ENCODE results near the gene BCL2L15. TPM values are rescaled to one million over a fixed set of nuclear protein-coding genes. Genes with fewer than 3 reads are reported as not detected.

BCL2L15 gene
- total and polyA plus RNA-seq, 4 donors, result 0.04 to 0.70 (median 0.11) TPM

DNA sequence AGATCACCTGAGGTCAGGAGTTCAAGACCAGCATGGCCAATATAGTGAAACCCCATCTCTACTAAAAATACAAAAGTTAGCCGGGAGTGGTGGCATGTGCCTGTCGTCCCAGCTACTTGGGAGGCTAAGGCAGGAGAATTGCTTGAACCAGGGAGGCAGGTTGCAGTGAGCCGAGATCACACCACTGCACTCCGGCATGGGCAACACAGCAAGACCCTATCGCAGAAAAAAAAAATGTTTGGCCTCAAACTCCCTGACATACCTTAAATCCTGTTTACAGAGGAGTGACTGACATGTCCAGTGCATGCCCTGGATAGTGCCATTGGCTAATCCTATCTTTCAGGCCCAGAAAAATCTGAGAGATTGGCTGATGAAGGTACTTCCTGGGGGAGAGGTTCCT lies 29.6 kb upstream of the BCL2L15 start:
- Histone ChIP-seq H3K9me3 (ENCODE audit: control insufficient read depth in 4 of 4, low read length in 3 of 4) (no peaks in the 10 kb centered on the region), H3K27me3 (ENCODE audit: control insufficient read depth in 4 of 4, insufficient read depth in 4 of 4, low read length in 3 of 4) (no peaks in the 10 kb centered on the region), H3K9ac (ENCODE audit: low read depth in 1 of 2, low read length in 2 of 2) (no peak overlapping the region), H3K27ac (ENCODE audit: low read depth in 1 of 2, low read length in 2 of 2) (no peak overlapping the region), H3K4me1 (ENCODE audit: control insufficient read depth in 4 of 4, insufficient read depth in 4 of 4, low read length in 3 of 4) (no peaks in the 10 kb centered on the region), H3K36me3 (ENCODE audit: control insufficient read depth in 4 of 4, insufficient read depth in 3 of 4, low read depth in 1 of 4, low read length in 3 of 4) (peaks cover 0 to under 1% (median 0%) of the 10 kb centered on the region in 4 donors), H3K4me3 (ENCODE audit: low read depth in 1 of 3, low read length in 3 of 3) (no peak overlapping the region)
- TF ChIP-seq EGR1 (IDR thresholded peaks at IDR 0.05; ENCODE audit: low read depth in 2 of 2) (no peak), JUND (IDR thresholded peaks at IDR 0.05) (no peak), CTCF (IDR thresholded peaks at IDR 0.05; ENCODE audit: low read depth, low read length, missing input control) (no peak), ZBTB33 (IDR thresholded peaks at IDR 0.05) (no peak), RXRA (IDR thresholded peaks at IDR 0.05) (no peak), YY1 (IDR thresholded peaks at IDR 0.05) (no peak), FOXA1 (IDR thresholded peaks at IDR 0.05) (no peak), GABPA (IDR thresholded peaks at IDR 0.05 in 1 of 2, conservative IDR thresholded peaks at IDR 0.05 in 1 of 2) (no peak), RAD21 (IDR thresholded peaks at IDR 0.05) (no peak), FOXA2 (IDR thresholded peaks at IDR 0.05) (no peak), TAF1 (conservative IDR thresholded peaks at IDR 0.05) (no peak), NR2F2 (IDR thresholded peaks at IDR 0.05) (no peak), SP1 (IDR thresholded peaks at IDR 0.05) (no peak), HNF4A (conservative IDR thresholded peaks at IDR 0.05) (no peak)
- TF ChIP-seq, protein P1, sequence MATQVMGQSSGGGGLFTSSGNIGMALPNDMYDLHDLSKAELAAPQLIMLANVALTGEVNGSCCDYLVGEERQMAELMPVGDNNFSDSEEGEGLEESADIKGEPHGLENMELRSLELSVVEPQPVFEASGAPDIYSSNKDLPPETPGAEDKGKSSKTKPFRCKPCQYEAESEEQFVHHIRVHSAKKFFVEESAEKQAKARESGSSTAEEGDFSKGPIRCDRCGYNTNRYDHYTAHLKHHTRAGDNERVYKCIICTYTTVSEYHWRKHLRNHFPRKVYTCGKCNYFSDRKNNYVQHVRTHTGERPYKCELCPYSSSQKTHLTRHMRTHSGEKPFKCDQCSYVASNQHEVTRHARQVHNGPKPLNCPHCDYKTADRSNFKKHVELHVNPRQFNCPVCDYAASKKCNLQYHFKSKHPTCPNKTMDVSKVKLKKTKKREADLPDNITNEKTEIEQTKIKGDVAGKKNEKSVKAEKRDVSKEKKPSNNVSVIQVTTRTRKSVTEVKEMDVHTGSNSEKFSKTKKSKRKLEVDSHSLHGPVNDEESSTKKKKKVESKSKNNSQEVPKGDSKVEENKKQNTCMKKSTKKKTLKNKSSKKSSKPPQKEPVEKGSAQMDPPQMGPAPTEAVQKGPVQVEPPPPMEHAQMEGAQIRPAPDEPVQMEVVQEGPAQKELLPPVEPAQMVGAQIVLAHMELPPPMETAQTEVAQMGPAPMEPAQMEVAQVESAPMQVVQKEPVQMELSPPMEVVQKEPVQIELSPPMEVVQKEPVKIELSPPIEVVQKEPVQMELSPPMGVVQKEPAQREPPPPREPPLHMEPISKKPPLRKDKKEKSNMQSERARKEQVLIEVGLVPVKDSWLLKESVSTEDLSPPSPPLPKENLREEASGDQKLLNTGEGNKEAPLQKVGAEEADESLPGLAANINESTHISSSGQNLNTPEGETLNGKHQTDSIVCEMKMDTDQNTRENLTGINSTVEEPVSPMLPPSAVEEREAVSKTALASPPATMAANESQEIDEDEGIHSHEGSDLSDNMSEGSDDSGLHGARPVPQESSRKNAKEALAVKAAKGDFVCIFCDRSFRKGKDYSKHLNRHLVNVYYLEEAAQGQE (IDR thresholded peaks at IDR 0.05), result no peak
- TF ChIP-seq, protein P2, sequence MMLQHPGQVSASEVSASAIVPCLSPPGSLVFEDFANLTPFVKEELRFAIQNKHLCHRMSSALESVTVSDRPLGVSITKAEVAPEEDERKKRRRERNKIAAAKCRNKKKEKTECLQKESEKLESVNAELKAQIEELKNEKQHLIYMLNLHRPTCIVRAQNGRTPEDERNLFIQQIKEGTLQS (IDR thresholded peaks at IDR 0.05), result no peak
- no peak for DNase-seq (ENCODE audit: low spot score)
- WGBS, result 97% methylated on average over 5 of the region's 5 CpGs

All from liver (tissue), 9 donors.